Erythroblast (primary cell): ENCODE measurements around the gene CLEC10A.
"Not testable (repeated sequence)": the region's sequence is repeated elsewhere in the genome, so short reads cannot be mapped to it uniquely, and the experiment has no call there.

ENCODE experiments used
- GATA1 ChIP-seq: IDR thresholded peaks from 2 replicates; pipeline ENCODE4 v1.6.1; 2011; ENCODE audit warnings: low read depth, mild to moderate bottlenecking, control low read depth, low read length, moderate library complexity
- POLR2A ChIP-seq: IDR thresholded peaks from 2 replicates; pipeline ENCODE4 v1.6.1; 2011; ENCODE audit warnings: mild to moderate bottlenecking, low read length

- not testable (repeated sequence) for TF ChIP-seq POLR2A, GATA1
These were observed 33.2 kb downstream of the CLEC10A start for GRCh38 chr17:7046725-7047397.
